ENCODE measurements around the gene MADD.

DNA sequence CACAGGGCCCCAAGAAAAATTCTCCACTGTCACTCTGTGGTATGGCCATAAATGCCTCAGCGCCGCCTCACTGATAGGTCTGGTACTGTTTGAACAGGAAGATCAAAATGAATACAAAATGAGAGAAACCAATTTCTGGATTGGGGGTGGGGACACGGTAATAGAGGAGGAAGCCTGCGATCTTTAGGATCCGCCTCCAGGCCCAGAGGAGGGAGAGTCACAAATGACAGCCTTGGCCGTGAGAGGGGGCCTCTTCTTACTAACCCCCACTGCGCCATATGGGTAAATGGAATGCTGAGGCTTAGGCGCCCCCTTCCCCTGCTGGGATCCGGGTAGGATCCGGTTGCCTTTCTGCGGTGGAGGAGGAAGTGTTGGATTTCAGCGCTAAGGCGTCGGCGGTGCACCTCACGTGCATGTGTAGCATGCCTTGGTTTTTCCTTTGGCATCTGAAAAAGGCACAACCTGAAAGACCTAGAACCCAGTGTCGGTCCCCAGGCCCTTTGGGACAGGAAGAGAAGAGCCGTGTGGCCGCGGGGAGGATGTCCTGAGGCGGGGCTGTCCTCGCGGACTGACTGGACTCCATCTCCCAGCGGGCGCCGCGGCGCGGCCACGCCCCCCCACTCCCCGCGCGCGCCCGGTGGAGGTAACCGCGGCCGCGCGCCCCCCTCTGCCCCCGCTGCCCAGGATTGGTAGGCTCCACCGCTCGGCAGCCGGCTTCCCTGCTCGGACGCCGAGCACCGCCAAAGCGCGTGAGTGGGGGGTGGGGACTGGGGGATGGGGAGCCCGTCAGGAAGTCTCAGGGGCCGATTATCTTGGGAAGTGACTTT lies 718 bp upstream of the MADD start:
- TF ChIP-seq EZH2phosphoT487 (IDR thresholded peaks at IDR 0.05; ENCODE audit: unreplicated experiment) (no peak), CTCF (conservative IDR thresholded peaks at IDR 0.05; ENCODE audit: low read depth in 2 of 2) (no peak), EZH2 (IDR thresholded peaks at IDR 0.05; ENCODE audit: low read depth, unreplicated experiment) (no peak), POLR2AphosphoS5 (IDR thresholded peaks at IDR 0.05; ENCODE audit: low read depth) (peak; percentile 57), CREB1 (CRISPR knock-in tag; IDR thresholded peaks at IDR 0.05; ENCODE audit: low read depth) (0 out of 2 replicates have a peak, but pooled peaks have one; percentile 11), JUNB (IDR thresholded peaks at IDR 0.05; ENCODE audit: unreplicated experiment) (no peak), ETS1 (IDR thresholded peaks at IDR 0.05) (peak; percentile 52; the same call in 1 of the 2 replicates), ZNF331 (CRISPR knock-in tag; IDR thresholded peaks at IDR 0.05; ENCODE audit: low read depth) (no peak), ZNF114 (CRISPR knock-in tag; IDR thresholded peaks at IDR 0.05) (no peak), STAT1 (IDR thresholded peaks at IDR 0.05; ENCODE audit: unreplicated experiment) (no peak)
- TF ChIP-seq, protein P1, sequence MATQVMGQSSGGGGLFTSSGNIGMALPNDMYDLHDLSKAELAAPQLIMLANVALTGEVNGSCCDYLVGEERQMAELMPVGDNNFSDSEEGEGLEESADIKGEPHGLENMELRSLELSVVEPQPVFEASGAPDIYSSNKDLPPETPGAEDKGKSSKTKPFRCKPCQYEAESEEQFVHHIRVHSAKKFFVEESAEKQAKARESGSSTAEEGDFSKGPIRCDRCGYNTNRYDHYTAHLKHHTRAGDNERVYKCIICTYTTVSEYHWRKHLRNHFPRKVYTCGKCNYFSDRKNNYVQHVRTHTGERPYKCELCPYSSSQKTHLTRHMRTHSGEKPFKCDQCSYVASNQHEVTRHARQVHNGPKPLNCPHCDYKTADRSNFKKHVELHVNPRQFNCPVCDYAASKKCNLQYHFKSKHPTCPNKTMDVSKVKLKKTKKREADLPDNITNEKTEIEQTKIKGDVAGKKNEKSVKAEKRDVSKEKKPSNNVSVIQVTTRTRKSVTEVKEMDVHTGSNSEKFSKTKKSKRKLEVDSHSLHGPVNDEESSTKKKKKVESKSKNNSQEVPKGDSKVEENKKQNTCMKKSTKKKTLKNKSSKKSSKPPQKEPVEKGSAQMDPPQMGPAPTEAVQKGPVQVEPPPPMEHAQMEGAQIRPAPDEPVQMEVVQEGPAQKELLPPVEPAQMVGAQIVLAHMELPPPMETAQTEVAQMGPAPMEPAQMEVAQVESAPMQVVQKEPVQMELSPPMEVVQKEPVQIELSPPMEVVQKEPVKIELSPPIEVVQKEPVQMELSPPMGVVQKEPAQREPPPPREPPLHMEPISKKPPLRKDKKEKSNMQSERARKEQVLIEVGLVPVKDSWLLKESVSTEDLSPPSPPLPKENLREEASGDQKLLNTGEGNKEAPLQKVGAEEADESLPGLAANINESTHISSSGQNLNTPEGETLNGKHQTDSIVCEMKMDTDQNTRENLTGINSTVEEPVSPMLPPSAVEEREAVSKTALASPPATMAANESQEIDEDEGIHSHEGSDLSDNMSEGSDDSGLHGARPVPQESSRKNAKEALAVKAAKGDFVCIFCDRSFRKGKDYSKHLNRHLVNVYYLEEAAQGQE (IDR thresholded peaks at IDR 0.05; ENCODE audit: unreplicated experiment): no peak

Measured in GM23338 (cell line).